NT2/D1 (cell line): ENCODE results near the gene GPR142.

Experiments used
- DNase-seq: peaks from one replicate; pipeline ENCODE4 v3.0.0-alpha.2; 2011; ENCODE audit warnings: low read depth, low spot score
- H3K27me3 ChIP-seq: 2 replicates; pipeline ENCODE4 v1.6.0; 2011; ENCODE audit warnings: mild to moderate bottlenecking; ENCODE audit not compliant: insufficient read length, insufficient read depth
- H3K36me3 ChIP-seq: 2 replicates; pipeline ENCODE4 v1.6.1; 2011; ENCODE audit warnings: mild to moderate bottlenecking, low read length, mixed read lengths; ENCODE audit not compliant: insufficient read depth, insufficient read length
- H3K4me1 ChIP-seq: 2 replicates; pipeline ENCODE4 v1.5.1; 2011; ENCODE audit not compliant: insufficient read depth, insufficient read length
- H3K4me3 ChIP-seq: 2 replicates; pipeline ENCODE4 v1.5.1; 2011; ENCODE audit warnings: low read depth; ENCODE audit not compliant: insufficient read length
- H3K9ac ChIP-seq: 2 replicates; pipeline ENCODE4 v1.6.0; 2011; ENCODE audit warnings: low read depth; ENCODE audit not compliant: insufficient read length
- H3K9me3 ChIP-seq: 2 replicates; pipeline ENCODE4 v1.5.1; 2011; ENCODE audit warnings: mild to moderate bottlenecking, low read length; ENCODE audit not compliant: insufficient read depth
- SUZ12 ChIP-seq: IDR thresholded peaks from 2 replicates; pipeline ENCODE4 v1.6.1; 2011; ENCODE audit not compliant: insufficient read length, insufficient read depth; ENCODE audit errors: extremely low read depth
- YY1 ChIP-seq: IDR thresholded peaks from 2 replicates; pipeline ENCODE4 v1.6.1; 2011; ENCODE audit not compliant: insufficient read length, insufficient read depth
- ZNF274 ChIP-seq: IDR thresholded peaks from 2 replicates; pipeline ENCODE4 v1.6.1; 2011; ENCODE audit warnings: mild to moderate bottlenecking, low read depth, low read length

The GPR142 gene

GRCh38 chr17:74337834-74338500 lies 29.3 kb upstream of the GPR142 start:
- no peaks in the 10 kb centered on the region for H3K27me3 ChIP-seq
- H3K4me1 ChIP-seq = peaks cover 15% of the 10 kb centered on the region
- no peak overlapping the region for H3K4me3 ChIP-seq
- H3K36me3 ChIP-seq = no peaks in the 10 kb centered on the region
- H3K9me3 ChIP-seq = peaks cover 18% of the 10 kb centered on the region
- no peak overlapping the region for H3K9ac ChIP-seq
- DNase-seq = no peak
- TF ChIP-seq ZNF274 = no peak
- no peak for TF ChIP-seq SUZ12
- no peak for TF ChIP-seq YY1

GRCh38 chr17:74339537-74340195 lies 27.6 kb upstream of the GPR142 start:
- H3K9me3 ChIP-seq = peaks cover 4% of the 10 kb centered on the region
- no peaks in the 10 kb centered on the region for H3K36me3 ChIP-seq
- H3K9ac ChIP-seq = peak overlapping the region; percentile 34
- H3K4me1 ChIP-seq = peaks cover 19% of the 10 kb centered on the region
- DNase-seq = no peak
- TF ChIP-seq YY1 (no peak), ZNF274 (no peak), SUZ12 (no peak)
- H3K4me3 ChIP-seq = no peak overlapping the region
- no peaks in the 10 kb centered on the region for H3K27me3 ChIP-seq

GRCh38 chr17:74340470-74341023 lies 26.8 kb upstream of the GPR142 start:
- Histone ChIP-seq H3K27me3 (no peaks in the 10 kb centered on the region), H3K9me3 (no peaks in the 10 kb centered on the region), H3K9ac (no peak overlapping the region), H3K4me3 (no peak overlapping the region), H3K4me1 (peaks cover 23% of the 10 kb centered on the region), H3K36me3 (no peaks in the 10 kb centered on the region)
- DNase-seq = no peak
- TF ChIP-seq YY1 (no peak), ZNF274 (no peak), SUZ12 (no peak)

GRCh38 chr17:74342224-74342623 lies 25.1 kb upstream of the GPR142 start:
- Histone ChIP-seq H3K9me3 (no peaks in the 10 kb centered on the region), H3K4me1 (peaks cover 24% of the 10 kb centered on the region), H3K36me3 (no peaks in the 10 kb centered on the region), H3K9ac (no peak overlapping the region), H3K4me3 (no peak overlapping the region), H3K27me3 (no peaks in the 10 kb centered on the region)
- no peak for DNase-seq
- TF ChIP-seq ZNF274 = no peak

- H3K9ac ChIP-seq = no peak overlapping the region
Observed at GRCh38 chr17:74343121-74343520, 24.2 kb upstream of the GPR142 start.

GRCh38 chr17:74343526-74344284 lies 23.6 kb upstream of the GPR142 start:
- no peak overlapping the region for H3K4me3 ChIP-seq
- H3K27me3 ChIP-seq = peaks cover 4% of the 10 kb centered on the region
- no peak overlapping the region for H3K9ac ChIP-seq
- TF ChIP-seq YY1 (no peak), ZNF274 (no peak), SUZ12 (no peak)
- H3K9me3 ChIP-seq = no peaks in the 10 kb centered on the region
- H3K36me3 ChIP-seq = no peaks in the 10 kb centered on the region
- peaks cover 24% of the 10 kb centered on the region for H3K4me1 ChIP-seq
- no peak for DNase-seq

More at GRCh38 chr17:74343121-74343520, 24.2 kb upstream of the GPR142 start:
- H3K9me3 ChIP-seq = no peaks in the 10 kb centered on the region
- peaks cover 24% of the 10 kb centered on the region for H3K4me1 ChIP-seq
- TF ChIP-seq SUZ12 (no peak), YY1 (no peak), ZNF274 (no peak)
- H3K4me3 ChIP-seq = no peak overlapping the region
- no peaks in the 10 kb centered on the region for H3K36me3 ChIP-seq
- H3K27me3 ChIP-seq = peaks cover 2% of the 10 kb centered on the region
- no peak for DNase-seq

GRCh38 chr17:74344658-74345057 lies 22.6 kb upstream of the GPR142 start:
- H3K27me3 ChIP-seq = peaks cover 12% of the 10 kb centered on the region
- H3K4me3 ChIP-seq = no peak overlapping the region
- no peak for DNase-seq
- H3K36me3 ChIP-seq = no peaks in the 10 kb centered on the region
- TF ChIP-seq SUZ12 (no peak), YY1 (no peak), ZNF274 (no peak)
- peaks cover 24% of the 10 kb centered on the region for H3K4me1 ChIP-seq
- no peak overlapping the region for H3K9ac ChIP-seq
- no peaks in the 10 kb centered on the region for H3K9me3 ChIP-seq
